ENCODE results near the gene PDE4D.

Gene PDE4D

DNA sequence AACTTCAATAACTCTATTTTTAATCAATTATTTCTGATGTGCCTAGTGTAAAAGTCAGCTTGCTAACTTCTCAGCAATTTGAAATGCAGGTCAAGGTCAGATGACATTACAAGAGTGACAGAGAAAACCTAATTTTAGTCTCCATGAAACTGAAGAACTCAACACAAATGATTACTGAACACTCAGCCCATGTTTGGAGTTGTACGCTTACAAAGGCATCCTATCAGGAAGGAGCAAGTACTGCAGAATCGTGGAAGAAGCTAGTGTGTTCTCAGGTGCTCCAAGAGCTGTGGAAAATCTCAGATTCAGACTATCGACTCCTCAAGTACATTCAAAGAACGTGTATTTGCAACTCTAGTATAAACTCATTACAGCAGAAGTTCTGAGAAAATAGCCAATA lies 526.7 kb downstream of the PDE4D start:
- DNase-seq (ENCODE audit: low read depth, low spot score), result no peak

DNA sequence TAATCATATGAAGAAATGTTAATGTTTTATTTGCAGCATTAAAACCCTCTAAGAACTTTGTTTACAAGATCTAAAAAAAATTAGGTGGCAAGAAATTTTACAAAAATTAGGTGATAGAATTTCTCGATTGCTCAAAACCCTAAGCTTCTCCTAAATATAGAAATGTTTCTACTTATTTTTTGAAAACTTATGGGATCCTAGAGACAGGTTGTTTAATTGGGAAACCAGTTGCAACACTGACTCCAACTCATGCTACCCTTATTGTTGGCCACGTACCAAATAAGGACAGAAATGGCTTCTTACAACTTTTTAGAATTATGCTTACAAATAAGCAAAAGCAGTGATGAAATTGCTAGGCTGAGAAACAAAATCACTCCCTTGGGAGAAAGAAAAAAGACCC lies 531.1 kb downstream of the PDE4D start:
- no peak for DNase-seq (ENCODE audit: low read depth, low spot score)

DNA sequence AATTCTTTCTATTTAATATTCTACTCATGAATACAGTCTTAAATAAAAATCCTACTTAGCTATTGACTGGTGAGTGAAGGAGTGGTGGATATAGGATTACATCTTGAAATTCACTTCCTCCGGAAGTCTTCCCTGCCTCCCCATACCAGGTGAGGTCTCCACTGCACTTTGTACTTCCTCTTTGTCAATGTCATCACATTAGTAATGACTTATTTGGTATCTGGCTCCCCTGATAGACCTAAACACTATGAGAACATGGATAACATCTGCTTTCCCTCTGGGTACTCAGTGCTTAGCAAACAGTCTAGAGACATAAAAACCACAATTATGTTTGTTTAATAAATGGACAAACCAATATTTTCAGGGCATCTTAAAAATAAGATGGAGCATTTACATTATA lies 532.1 kb downstream of the PDE4D start:
- no peak for DNase-seq (ENCODE audit: low read depth, low spot score)

DNA sequence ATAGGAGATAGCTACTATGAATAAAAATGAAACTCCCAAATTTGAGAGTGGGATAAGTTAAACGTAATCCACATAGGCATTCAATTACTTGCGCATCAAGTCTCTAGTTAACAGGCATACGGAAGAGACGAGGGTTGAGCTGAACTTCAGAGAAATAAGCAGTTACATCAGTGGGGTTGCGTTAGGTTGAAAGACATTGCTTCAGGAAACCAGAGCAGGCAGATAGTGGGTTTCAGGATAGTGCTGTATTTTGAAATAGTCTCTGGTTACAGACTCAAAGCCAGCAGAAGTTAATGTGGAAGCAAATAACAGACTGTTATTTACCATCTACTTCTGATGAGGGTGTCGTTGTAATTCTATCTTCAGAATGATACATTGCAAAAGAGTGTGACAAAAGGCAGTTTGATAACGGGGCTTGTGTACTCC lies 533.4 kb downstream of the PDE4D start:
- DNase-seq (ENCODE audit: low read depth, low spot score), result no peak

DNA sequence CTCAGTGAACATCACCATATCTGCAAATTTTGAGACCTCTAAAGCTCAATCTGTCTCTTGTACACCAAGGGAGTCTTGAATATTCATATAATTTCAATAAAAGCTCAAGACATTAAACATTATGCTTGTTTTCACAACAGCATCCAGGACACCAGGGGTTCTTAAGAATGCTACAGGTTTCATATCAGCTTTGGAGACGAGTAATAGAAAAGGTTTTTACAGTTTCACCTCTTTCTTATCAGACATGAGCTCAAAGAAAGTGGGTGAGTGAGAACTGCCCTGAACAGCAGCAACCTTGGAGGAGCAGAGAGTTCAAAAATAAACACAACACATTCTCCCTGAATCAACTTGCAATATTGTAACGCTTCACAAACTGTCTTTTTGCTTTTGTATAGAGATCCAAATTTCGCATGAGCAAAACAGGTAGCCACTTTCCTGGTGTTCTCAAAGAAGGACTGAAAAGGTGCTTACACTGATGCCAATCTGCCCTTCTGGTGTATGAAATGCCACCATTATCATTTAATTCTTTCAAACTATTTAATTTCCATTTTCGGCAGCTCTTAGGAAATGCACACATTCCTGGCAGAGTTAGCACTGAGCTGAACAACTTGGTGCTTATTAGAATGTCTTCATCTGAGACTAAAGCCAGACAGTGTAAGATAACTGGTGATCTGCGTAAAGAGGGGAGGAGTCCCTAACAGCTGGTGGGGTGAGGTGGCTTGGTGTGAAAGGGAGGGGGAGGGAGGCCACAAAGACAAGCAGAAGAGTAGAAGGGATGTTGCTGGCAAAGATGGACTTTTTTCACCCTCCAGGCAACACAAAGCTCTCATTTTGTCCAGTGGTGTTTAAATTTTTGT lies 535.3 kb downstream of the PDE4D start:
- peak; percentile 24 for DNase-seq (ENCODE audit: low read depth, low spot score)

DNA sequence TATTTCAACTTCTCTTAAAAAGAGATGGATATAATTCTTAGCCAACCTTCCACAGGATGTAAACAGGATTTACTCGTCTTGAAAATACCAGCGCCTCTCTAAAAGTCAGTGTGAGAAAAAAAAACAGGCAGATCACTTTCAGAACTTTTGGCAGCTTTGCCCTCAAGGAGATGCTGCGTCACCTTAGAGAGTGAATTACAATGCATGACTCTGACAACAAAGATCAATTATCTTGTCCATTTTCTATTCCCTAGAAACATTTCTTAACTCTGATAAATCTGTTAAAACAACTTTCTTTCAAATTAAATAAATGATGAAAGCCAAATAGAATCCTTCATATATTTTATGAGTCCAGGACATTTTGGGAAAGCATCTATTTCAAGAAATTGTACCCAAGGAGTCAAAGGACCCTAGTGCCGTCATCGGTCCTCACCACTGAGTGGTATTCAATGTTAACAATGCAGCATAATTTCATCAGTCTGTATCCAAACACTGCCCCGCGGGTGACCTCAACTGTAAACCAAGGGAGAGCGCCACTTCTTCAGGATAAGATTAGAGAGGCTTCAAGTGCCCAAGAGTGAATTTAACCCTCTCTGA lies 536.0 kb downstream of the PDE4D start:
- DNase-seq (ENCODE audit: low read depth, low spot score), result peak; percentile 47

DNA sequence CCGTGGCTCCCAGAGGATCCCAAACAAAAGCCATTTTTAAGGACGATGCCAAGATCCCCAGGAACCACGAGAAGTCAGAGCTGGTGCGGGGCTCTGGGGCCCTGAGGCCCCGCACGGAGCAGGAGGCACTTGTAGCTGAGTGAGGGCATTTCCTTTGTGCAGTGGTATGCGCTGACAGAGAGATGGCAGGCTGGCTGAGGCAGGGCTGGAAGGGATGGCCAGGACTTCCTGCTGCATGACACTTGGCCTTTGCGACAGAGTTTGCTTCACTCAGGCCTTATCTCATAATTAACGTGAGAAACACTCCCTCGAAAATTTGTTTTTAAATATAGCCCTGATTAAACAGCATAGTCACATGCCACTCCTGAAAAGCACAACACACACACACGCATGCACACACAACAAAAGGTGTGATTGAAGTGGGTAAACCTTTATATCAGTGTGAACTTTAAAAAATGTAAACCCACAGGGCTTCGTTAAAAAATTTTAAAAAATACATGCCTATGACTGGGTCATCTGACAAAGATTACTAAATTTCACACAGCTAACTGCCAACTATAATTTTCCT lies 536.6 kb downstream of the PDE4D start:
- DNase-seq (ENCODE audit: low read depth, low spot score), result peak; percentile 84

DNA sequence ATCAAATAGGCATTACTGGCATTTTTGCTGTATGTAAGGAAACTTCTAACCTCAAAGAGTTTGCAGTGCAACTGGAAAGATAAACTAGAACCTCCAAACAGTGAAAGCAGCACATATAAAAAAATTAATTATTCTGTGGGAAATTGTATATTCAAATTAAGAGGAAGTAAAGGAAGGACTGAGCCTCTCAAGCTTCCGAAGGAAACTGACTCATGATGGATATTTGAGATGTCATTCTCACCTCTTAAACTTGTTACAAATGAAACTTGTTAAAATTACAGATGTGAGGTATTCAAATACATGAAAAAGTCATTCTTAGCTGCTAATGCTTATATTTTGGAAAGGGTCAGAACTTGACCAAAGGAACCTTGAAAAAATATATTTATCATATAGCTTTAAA lies 538.7 kb downstream of the PDE4D start:
- no peak for DNase-seq (ENCODE audit: low read depth, low spot score)

DNA sequence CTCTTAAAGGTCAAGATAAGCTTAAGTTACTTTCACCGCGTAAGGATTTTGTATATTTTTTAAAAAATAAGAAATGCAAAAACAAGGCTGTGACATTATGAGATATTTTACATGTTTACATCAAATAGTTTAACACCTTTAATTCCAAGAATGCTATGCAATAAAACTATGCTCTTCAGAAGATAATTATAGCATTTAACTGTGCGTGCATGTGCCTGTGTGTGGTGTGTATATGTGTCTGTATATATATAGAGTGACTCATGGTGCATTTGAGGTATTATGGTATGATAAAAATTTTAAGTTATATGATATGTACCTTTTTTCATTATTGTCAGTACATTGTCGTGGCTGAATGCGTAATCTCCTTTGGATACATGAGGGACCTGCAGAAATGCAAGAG lies 539.3 kb downstream of the PDE4D start:
- DNase-seq (ENCODE audit: low read depth, low spot score), result no peak

DNA sequence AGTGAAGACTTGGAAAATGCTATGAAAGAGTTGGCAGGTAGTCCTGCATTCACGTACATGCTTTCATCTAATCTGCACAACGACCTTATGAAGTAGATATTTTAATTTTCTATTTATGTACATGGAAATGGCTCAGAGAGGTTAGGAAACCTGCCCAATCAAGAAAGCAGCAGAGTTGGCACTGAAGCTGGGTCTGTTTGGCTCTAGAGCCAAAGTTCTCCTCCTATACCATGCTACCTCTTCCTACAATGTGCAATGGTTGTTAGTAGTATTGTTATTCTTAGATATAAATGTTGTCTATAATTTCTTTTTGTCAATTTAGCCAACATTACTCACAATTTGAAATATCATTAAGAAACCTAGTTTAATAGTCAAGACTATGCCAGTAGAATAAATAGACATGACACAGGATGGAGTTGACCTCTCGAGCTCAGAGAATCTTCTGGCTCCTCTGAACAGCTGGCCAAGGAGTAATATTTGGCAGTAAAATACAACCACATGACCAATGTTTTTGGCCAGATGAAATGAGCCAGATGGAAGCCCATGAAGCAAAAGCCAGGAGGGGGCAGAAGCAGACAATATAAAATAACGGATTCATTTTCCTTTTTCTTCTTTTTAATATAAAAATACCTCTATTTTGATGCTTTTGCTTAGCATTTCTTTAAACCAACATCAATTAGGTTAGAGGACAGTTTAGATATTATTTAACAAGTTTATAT lies 542.3 kb downstream of the PDE4D start:
- no peak for DNase-seq (ENCODE audit: low read depth, low spot score)

DNA sequence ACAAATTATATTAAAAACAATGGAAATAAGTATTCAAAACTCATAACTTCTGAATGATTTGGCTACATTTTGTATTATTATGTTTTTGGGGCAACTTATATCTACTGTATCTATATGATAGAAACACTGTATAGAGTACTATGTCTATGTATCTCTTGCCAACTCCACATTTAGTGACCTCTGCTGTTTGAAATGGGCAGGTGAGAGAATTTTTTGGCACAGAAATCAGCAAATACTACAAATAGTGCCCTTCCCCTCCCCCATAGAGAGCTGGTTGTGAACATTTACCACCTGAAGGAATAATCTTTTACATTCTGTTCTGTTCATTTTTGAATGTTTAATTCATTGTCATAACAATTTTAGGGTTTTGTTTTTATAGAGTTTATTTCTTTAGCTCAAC lies 545.3 kb downstream of the PDE4D start:
- no peak for DNase-seq (ENCODE audit: low read depth, low spot score)

DNA sequence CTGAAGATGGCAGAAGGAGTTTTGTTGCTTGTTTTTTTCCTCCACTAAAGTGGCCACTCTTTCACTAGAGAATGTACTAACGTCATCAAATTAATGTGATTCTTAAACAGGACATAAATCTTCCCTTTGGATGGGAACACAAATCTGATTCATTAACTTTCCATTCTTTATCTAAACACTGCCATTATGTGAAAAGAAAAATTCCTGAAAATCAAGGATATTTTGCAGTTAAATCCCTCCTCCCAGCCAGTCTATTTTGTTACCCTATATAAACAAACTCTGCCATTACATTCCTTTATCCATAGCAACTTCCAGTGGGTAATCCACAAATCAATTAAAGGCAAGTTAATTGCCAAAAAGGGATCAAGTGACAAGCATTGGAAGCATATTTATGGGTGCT lies 546.5 kb downstream of the PDE4D start:
- no peak for DNase-seq (ENCODE audit: low read depth, low spot score)

DNA sequence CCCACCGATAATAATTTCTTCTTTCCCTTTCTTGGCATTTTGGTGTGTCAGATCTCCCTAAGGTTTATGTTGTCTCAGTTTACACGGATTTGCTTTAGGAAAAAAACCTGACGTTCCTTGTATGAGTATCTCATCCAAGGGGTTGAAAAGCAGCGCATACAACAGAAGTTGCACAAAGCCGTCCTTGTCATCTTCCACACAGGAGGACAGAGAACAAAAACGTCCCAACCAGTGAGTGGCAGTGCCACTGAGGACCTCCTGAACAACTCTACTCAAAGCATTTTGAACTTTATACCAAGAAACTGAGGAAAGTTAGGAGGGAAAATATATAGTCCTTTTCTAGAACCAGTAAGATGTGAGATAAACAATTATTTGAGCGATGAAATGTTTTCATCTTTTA lies 547.0 kb downstream of the PDE4D start:
- DNase-seq (ENCODE audit: low read depth, low spot score), result no peak

DNA sequence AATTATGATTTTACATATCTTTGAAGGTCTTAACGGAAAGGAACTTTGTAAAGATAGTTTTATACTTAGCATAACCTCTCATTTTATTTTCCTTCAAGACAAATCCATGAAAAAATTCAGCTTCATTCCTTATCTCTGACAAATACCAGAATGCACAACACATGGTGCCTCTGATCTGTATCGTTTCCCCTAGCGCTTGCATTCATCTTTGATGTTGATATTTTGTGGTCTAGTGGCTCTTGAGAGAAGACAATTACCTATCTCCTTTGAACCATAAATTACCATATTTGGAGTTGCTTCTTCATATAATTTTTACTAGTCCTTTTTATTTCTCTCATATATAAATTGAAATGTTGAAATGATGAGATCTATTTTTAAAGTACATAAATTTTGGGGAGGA lies 551.3 kb downstream of the PDE4D start:
- no peak for DNase-seq (ENCODE audit: low read depth, low spot score)

DNA sequence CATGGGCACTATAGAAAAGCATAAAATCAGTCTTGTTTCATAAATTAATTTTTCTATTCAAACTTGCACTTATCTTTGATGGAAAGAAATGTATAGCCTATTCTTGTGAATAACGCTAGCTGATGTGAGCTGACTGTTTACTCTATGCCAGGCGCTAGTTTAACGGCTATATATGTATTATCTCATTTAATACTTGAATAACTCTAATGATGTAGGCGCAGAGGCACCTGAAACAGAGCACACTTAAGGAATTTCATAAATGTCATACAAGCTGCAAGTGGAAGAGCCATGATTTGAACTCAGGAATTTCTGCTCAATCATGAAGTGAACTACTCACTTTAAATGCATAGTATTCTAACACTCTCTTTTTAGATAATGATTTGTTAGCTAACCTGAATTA lies 551.8 kb downstream of the PDE4D start:
- DNase-seq (ENCODE audit: low read depth, low spot score), result no peak

DNA sequence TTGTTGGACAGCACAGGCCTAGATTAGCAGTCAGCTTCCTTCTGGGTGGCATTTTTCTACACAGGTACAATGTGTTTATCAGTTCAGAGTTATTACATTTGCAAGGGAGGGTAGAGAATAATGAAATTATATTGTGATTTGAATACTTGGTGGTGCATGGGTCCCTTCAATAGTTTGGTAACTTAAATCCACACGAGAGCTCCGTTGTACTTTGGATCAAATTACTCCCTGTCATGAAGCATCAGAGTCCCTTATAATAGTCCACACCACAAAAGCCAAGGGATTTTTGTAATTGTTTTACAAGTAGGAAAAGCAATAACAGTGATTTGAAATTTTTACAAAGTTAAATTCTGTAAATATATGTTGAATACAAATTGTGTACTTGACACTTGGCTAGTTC lies 552.4 kb downstream of the PDE4D start:
- no peak for DNase-seq (ENCODE audit: low read depth, low spot score)

DNA sequence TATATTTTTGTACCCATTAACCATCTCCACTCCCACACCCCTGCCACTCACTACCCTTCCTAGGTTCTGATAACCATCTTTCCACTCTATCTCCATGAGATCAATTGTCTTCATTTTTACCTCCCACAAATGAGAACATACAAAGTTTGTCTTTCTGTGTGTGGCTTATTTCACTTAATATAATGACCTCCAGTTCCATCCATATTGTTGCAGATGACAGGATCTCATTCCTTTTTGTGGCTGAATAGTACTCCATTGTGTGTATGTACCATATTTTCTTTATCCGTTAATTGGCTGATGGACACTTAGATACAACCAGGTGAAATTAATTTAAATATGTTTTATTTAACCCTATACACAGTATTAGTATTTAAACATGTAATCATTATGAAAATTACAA lies 552.9 kb downstream of the PDE4D start:
- no peak for DNase-seq (ENCODE audit: low read depth, low spot score)

DNA sequence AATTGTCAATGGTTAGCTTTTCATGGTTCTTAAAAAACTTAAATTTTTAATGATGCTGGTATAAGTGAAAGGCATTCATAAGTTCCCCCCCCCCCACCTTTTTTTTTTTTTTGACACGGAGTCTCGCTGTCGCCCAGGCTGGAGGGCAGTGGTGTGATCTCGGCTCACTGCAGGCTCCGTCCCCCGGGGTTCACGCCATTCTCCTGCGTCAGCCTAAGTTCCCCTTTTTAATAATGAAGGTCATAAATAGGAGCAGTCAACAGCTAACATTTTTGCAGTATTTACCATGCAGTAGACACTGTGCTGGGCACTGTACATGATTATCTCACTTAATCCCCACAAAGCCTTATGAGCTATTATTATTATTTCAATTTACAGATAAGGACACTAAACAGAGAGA lies 556.3 kb downstream of the PDE4D start:
- no peak for DNase-seq (ENCODE audit: low read depth, low spot score)

DNA sequence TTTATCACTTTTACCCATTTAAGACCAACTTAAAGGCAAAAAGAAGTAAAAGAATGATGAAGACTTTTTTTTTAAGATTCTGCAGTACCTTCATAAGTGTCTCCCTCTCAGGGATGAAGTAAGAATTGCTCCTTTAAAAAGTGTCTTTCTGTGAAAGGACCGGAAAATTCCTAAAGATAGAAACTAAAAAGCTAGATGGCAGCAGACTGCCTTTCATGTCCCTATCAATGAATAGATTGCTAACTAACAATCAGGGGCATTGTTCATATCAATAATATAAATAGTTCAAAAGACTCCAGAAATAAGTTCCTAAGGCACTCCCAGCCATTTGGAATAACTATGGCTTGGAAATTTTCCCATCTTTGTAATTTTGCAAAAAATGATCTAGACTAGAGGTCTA lies 558.0 kb downstream of the PDE4D start:
- no peak for DNase-seq (ENCODE audit: low read depth, low spot score)

DNA sequence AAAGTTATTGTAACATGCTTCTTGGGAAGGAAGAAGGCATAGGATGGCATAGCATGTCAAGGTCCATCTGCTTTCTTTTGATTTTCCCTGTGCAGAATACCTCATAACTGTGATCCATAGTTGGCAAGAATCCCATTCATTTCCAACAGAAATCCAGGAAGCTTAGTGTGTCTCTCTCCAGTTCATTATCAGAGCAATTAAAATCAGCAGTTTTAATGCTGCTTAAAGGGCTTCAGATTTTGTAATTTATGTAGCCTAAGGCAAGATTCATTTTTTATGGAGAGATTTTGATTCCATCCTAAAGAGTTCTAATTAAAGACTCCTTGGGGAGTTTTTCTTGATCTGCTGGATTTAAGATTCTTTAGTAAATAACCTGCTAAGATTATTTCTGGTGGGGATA lies 560.1 kb downstream of the PDE4D start:
- DNase-seq (ENCODE audit: low read depth, low spot score), result no peak

DNA sequence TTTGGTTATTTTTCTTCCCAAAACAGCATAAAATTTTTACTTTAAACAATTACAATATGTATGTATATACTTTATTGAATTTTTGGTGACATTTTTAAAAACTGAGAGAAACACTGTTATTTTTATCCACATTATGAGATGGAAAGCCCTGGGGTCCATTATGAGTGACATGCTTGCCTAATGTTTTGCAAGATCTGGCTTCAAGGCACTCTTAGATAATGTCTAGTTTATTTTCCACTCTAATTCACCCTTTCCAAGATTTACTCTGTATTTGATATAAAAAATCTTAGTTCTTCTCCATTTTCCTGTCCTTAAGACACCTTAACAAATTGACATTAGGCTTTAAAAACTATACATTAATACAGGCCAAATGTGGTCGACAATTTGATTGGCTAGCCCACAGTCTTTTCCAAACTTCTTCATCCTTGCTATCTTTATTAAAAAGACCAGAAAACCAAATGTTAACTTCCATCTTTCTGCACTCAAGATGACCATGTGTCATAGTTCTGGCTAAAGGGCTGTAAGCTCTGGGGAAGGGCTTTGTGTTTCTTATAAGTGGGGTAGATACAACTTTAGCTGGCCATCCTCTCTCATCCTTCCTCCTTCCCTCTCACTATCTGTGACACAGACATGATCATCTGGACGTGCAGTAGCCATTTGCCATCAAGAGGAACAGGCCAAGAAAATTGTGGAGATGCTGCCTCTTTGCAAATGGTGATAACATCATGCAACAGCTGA lies 561.1 kb downstream of the PDE4D start:
- DNase-seq (ENCODE audit: low read depth, low spot score), result no peak

DNA sequence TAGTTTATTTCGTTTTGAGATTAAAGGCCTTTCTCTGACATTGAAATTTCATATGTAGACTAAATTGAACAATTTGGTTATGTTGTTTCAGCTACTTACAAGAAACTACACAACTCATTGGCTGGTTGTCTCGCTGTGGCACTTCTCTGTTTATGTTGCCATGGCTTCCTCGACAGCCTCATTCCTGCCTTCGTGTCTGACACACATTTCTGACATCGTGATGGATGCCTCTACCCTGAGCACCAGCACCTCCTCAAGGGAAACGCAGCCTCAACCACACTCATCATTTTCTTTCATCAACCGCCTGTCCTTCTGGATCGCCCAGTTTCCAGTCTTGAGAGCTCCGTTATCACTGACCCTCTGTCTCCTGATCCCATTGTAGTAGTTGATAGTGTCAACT lies 562.8 kb downstream of the PDE4D start:
- peak; percentile 28 for DNase-seq (ENCODE audit: low read depth, low spot score)
